AG09319 (cell line): ENCODE results near the gene SPIB.
"Not testable (repeated sequence)": the region's sequence is repeated elsewhere in the genome, so short reads cannot be mapped to it uniquely, and the experiment has no call there.

Experiments
- DNase-seq: peaks from one replicate; pipeline ENCODE4 v3.0.0-alpha.2; 2010; ENCODE audit warnings: low read depth; ENCODE audit errors: extremely low read depth
- TF ChIP-seq, protein P1 (sequence below): IDR thresholded peaks from 2 replicates; pipeline ENCODE4 v1.5.1; 2011; ENCODE audit warnings: low read depth, mild to moderate bottlenecking, inconsistent platforms, low read length, moderate library complexity

SPIB gene

DNA sequence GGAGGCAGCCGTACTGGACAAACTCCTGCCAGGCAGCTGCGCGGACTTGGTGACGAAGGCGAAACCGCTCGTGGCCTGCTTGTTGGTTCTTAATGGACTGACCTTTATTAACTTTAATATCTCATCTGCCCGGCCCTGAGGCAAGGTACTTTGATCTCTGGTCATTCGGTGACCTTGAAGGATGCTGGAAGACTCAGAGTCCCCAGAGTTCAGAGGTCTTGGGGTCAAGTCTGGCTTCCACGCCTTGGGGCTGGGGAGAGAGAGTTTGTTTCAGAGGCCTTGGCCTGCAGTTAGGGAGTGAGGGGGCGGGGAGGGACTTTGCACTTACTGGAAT lies 47.9 kb downstream of the SPIB start:
- DNase-seq, result no peak
- TF ChIP-seq, protein P1, sequence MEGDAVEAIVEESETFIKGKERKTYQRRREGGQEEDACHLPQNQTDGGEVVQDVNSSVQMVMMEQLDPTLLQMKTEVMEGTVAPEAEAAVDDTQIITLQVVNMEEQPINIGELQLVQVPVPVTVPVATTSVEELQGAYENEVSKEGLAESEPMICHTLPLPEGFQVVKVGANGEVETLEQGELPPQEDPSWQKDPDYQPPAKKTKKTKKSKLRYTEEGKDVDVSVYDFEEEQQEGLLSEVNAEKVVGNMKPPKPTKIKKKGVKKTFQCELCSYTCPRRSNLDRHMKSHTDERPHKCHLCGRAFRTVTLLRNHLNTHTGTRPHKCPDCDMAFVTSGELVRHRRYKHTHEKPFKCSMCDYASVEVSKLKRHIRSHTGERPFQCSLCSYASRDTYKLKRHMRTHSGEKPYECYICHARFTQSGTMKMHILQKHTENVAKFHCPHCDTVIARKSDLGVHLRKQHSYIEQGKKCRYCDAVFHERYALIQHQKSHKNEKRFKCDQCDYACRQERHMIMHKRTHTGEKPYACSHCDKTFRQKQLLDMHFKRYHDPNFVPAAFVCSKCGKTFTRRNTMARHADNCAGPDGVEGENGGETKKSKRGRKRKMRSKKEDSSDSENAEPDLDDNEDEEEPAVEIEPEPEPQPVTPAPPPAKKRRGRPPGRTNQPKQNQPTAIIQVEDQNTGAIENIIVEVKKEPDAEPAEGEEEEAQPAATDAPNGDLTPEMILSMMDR, result no peak

DNA sequence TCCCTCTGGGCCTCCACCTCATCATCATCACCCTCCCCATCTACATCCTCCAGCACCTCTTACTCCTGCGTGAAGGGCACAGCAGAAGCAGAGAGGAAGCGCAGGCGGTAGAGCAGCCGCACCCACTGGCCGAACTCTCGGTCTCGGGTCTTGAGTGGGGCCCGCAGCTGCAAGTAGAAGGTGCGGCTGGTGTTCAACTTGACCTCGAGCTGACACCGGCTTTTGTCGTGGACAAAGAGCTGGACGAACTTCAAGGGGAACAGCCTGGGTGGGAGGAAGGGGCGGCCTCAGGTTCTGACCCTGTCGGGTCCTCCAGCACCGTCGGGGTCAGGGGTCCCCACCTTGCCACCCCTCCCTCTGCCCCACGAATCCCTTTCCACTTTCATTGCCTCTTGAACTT lies 48.8 kb downstream of the SPIB start:
- no peak for DNase-seq
- TF ChIP-seq, protein P1, result no peak

DNA sequence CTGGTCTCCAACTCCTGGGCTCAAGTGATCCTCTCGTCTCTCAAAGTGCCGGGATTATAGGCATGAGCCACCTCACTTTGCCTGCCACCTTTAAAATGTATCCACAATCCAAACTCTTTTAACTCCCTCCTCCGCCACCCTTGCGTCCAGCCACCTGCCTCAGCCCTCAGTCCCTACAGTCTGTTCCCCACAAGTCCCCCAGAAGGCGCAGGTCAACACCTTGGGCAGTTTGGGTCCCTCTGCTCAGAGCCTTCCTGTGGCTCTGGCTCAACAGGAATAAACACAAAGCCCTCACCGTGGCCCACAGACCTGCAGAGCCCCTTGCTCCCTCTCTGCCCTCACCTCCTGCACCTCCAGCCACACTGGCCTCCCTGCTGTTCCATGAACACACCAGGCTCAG lies 50.1 kb downstream of the SPIB start:
- TF ChIP-seq, protein P1, result no peak
- no peak for DNase-seq

DNA sequence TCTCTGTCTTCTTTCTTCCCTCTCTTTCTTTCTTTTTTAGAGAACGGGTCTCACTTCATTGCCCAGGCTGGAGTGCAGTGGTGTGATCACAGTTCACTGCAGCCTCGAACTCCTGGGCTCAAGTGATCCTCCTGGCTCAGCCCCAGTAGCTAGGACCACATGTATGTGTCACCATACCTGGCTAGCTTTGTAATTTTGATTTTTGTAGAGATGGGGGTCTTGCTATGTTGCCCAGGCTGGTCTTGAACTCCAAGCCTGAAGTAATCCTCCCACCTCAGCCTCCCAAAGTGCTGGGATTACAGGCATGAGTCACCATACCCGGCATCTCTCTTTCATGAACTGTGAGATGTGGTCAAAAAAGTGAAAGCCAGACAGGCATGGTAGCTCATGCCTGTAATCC lies 54.6 kb downstream of the SPIB start:
- DNase-seq, result not testable (repeated sequence)

DNA sequence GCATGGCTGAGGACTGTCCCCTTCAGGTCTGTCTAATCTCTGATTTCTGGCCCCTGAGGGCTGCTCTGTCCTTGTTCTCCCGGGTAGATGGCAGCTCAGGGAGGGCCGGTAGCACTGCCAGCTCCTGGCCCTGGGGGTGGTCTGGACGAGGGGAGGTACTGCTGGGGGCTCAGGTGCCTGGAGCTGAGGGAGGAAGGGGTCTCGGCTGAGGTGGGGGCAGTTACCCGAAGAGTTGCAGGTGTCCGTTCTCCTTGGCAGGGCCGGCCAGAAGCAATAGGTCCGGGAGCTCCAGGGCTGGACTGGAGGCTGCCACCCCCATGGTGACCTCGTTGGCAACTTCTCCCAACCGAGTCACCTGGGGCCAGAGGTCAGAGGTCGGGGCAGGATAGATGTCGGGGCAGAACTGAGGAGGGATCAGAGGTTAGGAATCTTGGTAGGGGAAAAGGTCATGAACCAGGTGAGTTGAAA lies 56.4 kb downstream of the SPIB start:
- TF ChIP-seq, protein P1, result no peak
- DNase-seq, result no peak

DNA sequence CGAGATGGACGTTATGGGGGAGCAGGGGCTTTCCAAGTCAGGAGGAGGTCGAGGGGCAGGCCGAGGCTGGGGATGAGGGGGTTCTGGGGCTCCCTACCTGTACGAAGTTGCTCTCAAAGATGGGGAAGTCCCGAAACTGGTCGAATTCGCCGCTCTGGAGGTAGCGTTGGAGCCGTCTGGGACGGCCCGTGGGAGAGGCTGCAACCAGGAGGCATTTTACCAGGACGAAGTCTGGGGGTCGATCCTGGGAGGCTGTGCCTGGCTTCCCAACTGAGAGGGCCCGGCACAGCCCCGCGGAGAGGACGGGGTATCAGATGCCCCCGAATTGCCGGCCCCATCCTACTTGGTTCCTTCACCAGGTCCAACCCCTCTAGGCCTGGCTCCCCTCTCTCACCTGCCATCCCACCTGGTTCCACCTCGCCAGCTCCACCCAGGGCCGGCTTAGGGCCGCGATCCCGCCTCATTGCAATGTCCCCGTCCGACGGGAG lies 57.0 kb downstream of the SPIB start:
- DNase-seq, result no peak
- TF ChIP-seq, protein P1, result no peak

DNA sequence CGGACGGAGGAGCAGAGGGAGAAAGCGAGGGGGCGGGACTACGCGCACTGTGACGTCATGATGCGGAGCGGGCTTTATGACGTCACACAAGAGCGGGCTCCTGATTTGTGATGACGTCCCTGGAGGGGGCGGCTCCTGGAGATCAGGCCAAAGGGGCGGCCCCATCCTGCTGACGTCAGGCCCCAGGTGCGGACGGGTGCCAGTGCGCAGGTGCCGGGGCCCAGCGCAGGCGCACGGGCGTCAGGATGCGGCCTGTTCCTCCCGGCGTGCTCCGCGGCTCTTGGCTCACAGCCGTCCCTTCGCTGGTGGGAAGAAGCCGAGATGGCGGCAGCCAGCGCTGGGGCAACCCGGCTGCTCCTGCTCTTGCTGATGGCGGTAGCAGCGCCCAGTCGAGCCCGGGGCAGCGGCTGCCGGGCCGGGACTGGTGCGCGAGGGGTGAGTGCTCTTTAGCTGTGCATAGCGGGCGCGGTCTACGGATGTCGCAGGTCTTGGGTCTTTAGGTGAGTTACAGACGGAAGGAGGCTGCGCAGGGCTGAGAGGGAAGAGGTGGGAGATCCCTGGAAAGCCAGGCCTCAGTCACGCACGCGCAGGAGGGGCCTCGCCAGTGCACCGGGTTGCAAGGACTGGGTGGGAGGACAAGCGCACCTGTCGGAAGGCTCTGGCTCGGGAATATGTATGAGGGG lies 57.6 kb downstream of the SPIB start, which contains the start of the genes EMC10 and GARIN5A:
Gene EMC10 (plus strand): TSS at position 284 of the 683 bp plus-strand sequence. CDS start 38 bp downstream, at position 322.
Gene GARIN5A (minus strand): TSS at position 625 of the 683 bp plus-strand sequence. CDS start 460 bp downstream, at position 165.
- TF ChIP-seq, protein P1, result no peak
- DNase-seq, result peak; percentile 87

DNA sequence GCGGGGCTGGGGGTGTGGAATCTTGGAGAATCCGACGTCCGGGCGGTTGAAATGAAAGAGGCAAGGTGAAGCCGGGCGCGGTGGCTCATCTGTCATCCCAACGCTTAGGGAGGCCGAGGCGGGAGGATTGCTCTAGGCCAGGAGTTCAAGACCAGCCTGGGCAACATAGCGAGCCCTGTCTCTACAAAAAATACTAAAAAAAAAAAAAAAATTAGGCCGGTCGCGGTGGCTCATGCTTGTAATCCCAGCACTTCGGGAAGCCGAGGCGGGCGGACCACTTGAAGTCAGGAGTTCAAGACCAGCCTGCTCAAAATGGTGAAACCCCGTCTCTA lies 58.1 kb downstream of the SPIB start:
- DNase-seq, result no peak
- TF ChIP-seq, protein P1, result no peak
